ENCODE results near the gene POLR3A. TPM values are rescaled to one million over a fixed set of nuclear protein-coding genes. Genes with fewer than 3 reads are reported as not detected.

POLR3A gene
- total and polyA plus RNA-seq, 2 of the 13 experiments (the other 11 are each of a cell fraction or from before 2014, with no cell fraction given), result 13.6 to 19.2 TPM

DNA sequence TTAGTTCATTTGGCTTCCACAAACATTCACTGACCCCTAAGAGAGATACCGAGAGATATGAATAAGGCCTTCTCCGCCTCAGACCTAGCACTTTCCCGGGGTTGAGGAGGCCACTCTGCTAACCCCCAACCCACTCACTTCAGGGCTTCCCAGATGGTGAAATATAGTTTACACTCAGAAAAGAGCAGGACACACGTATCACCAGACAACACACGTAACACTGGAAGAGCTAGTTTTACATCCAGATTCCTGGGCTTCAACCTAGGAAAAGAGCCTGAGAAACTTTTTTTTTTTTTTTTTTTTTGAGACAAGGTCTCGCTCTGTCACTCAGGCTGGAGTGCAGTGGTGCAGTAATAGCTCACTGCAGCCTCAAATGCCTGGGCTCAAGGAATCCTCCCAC, 87.5 kb downstream of the POLR3A start:
- no TSS peak for BruUV-seq (replicated peaks)
- no peak overlapping the region for H3K9ac ChIP-seq (ENCODE audit: insufficient read depth, low read depth, low read length)
- H3K79me2 ChIP-seq (ENCODE audit: insufficient read depth, low read length), result no peaks in the 10 kb centered on the region
- WGBS (ENCODE audit: low lambda C conversion rate), result 68% methylated on average over 6 of the region's 6 CpGs
- H3K4me3 ChIP-seq (replicated peaks in 1 of 3; ENCODE audit: insufficient read depth in 1 of 3, low read depth in 2 of 3, low read length in 3 of 3), result no peak overlapping the region
- in situ Hi-C loops (cut with HindIII; ENCODE audit: extremely low pct_ligation_motif_present, low pct_unique_long_range_greater_than_20kb), result no loop called here
- no peaks in the 10 kb centered on the region for H3K9me3 ChIP-seq (ENCODE audit: low read length)
- no peaks in the 10 kb centered on the region for H3K36me3 ChIP-seq (replicated peaks in 1 of 2; ENCODE audit: control insufficient read depth in 1 of 2, insufficient read depth in 2 of 2, low read length in 2 of 2)
- H2AFZ ChIP-seq (ENCODE audit: low read length), result no peak overlapping the region
- POLR2A ChIA-PET, result interaction anchor here (0.7 to 2.7 kb wide), 2 partner anchors 15 to 100 kb away, joined by 3 to 14 read pairs; partner anchors contain the start of gene DLG5
- H3K4me2 ChIP-seq (ENCODE audit: low read depth, low read length), result no peak overlapping the region
- H3K27ac ChIP-seq (ENCODE audit: extremely low read length, insufficient read depth, low read length), result no peak overlapping the region
- CTCF ChIA-PET (ENCODE audit: low intra/inter-chr PET ratio, low total read pairs), result no interaction called here
- H3K27me3 ChIP-seq (ENCODE audit: control insufficient read depth in 1 of 2, insufficient read depth in 2 of 2, low read length in 2 of 2), result no peaks in the 10 kb centered on the region; a peak in 2 of 5 replicates
- TF ChIP-seq ZFY (CRISPR knock-in tag; IDR thresholded peaks at IDR 0.05), result no peak
- no peak for TF ChIP-seq ZNF205 (CRISPR knock-in tag; IDR thresholded peaks at IDR 0.05)
- TF ChIP-seq HOXA9 (CRISPR knock-in tag; IDR thresholded peaks at IDR 0.05; ENCODE audit: borderline replicate concordance), result no peak
- no peak for TF ChIP-seq PAWR (CRISPR knock-in tag; IDR thresholded peaks at IDR 0.05; ENCODE audit: borderline replicate concordance)
- no peak for TF ChIP-seq ZNF17 (CRISPR knock-in tag; IDR thresholded peaks at IDR 0.05)
- no peak for TF ChIP-seq GATA4 (IDR thresholded peaks at IDR 0.05; ENCODE audit: borderline replicate concordance, low read depth)
- TF ChIP-seq, protein P1, sequence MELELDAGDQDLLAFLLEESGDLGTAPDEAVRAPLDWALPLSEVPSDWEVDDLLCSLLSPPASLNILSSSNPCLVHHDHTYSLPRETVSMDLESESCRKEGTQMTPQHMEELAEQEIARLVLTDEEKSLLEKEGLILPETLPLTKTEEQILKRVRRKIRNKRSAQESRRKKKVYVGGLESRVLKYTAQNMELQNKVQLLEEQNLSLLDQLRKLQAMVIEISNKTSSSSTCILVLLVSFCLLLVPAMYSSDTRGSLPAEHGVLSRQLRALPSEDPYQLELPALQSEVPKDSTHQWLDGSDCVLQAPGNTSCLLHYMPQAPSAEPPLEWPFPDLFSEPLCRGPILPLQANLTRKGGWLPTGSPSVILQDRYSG (CRISPR knock-in tag; IDR thresholded peaks at IDR 0.05), result no peak
- TF ChIP-seq, protein P2, sequence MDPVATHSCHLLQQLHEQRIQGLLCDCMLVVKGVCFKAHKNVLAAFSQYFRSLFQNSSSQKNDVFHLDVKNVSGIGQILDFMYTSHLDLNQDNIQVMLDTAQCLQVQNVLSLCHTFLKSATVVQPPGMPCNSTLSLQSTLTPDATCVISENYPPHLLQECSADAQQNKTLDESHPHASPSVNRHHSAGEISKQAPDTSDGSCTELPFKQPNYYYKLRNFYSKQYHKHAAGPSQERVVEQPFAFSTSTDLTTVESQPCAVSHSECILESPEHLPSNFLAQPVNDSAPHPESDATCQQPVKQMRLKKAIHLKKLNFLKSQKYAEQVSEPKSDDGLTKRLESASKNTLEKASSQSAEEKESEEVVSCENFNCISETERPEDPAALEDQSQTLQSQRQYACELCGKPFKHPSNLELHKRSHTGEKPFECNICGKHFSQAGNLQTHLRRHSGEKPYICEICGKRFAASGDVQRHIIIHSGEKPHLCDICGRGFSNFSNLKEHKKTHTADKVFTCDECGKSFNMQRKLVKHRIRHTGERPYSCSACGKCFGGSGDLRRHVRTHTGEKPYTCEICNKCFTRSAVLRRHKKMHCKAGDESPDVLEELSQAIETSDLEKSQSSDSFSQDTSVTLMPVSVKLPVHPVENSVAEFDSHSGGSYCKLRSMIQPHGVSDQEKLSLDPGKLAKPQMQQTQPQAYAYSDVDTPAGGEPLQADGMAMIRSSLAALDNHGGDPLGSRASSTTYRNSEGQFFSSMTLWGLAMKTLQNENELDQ (CRISPR knock-in tag; IDR thresholded peaks at IDR 0.05; ENCODE audit: borderline replicate concordance), result no peak
- TF ChIP-seq ZNF296 (CRISPR knock-in tag; conservative IDR thresholded peaks at IDR 0.05), result no peak
- TF ChIP-seq, protein P3, sequence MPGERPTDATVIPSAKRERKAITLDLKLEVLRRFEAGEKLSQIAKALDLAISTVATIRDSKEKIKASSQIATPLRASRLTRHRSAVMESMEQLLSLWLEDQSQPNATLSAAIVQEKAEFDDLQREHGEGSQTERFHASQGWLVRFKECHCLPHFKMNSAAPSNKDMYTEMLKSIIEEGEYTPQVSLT (CRISPR knock-in tag; IDR thresholded peaks at IDR 0.05; ENCODE audit: borderline replicate concordance, low read depth), result no peak
- TF ChIP-seq GZF1 (CRISPR knock-in tag; IDR thresholded peaks at IDR 0.05), result no peak
- TF ChIP-seq CC2D1A (CRISPR knock-in tag; IDR thresholded peaks at IDR 0.05), result no peak
- TF ChIP-seq, protein P4, sequence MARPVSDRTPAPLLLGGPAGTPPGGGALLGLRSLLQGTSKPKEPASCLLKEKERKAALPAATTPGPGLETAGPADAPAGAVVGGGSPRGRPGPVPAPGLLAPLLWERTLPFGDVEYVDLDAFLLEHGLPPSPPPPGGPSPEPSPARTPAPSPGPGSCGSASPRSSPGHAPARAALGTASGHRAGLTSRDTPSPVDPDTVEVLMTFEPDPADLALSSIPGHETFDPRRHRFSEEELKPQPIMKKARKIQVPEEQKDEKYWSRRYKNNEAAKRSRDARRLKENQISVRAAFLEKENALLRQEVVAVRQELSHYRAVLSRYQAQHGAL (CRISPR knock-in tag; IDR thresholded peaks at IDR 0.05; ENCODE audit: not compliant biosample characterization), result no peak
- TF ChIP-seq, protein P5, sequence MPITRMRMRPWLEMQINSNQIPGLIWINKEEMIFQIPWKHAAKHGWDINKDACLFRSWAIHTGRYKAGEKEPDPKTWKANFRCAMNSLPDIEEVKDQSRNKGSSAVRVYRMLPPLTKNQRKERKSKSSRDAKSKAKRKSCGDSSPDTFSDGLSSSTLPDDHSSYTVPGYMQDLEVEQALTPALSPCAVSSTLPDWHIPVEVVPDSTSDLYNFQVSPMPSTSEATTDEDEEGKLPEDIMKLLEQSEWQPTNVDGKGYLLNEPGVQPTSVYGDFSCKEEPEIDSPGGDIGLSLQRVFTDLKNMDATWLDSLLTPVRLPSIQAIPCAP (CRISPR knock-in tag; IDR thresholded peaks at IDR 0.05; ENCODE audit: low read depth), result no peak
- TF ChIP-seq, protein P6, sequence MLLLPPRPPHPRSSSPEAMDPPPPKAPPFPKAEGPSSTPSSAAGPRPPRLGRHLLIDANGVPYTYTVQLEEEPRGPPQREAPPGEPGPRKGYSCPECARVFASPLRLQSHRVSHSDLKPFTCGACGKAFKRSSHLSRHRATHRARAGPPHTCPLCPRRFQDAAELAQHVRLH (CRISPR knock-in tag; IDR thresholded peaks at IDR 0.05; ENCODE audit: borderline replicate concordance, low read depth), result no peak
- TF ChIP-seq CENPX (CRISPR knock-in tag; IDR thresholded peaks at IDR 0.05), result no peak
- no peak for TF ChIP-seq KDM2A (CRISPR knock-in tag; IDR thresholded peaks at IDR 0.05; ENCODE audit: borderline replicate concordance, low read depth)
- TF ChIP-seq, protein P7, sequence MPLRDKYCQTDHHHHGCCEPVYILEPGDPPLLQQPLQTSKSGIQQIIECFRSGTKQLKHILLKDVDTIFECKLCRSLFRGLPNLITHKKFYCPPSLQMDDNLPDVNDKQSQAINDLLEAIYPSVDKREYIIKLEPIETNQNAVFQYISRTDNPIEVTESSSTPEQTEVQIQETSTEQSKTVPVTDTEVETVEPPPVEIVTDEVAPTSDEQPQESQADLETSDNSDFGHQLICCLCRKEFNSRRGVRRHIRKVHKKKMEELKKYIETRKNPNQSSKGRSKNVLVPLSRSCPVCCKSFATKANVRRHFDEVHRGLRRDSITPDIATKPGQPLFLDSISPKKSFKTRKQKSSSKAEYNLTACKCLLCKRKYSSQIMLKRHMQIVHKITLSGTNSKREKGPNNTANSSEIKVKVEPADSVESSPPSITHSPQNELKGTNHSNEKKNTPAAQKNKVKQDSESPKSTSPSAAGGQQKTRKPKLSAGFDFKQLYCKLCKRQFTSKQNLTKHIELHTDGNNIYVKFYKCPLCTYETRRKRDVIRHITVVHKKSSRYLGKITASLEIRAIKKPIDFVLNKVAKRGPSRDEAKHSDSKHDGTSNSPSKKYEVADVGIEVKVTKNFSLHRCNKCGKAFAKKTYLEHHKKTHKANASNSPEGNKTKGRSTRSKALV (CRISPR knock-in tag; IDR thresholded peaks at IDR 0.05), result no peak
- peaks cover 70% of the 10 kb centered on the region for H3K4me1 ChIP-seq (ENCODE audit: insufficient read depth, low read length)
- DNase-seq (ENCODE audit: low spot score), result no peak
- ATAC-seq, result no peak
- no peaks in the 10 kb centered on the region for H4K20me1 ChIP-seq (ENCODE audit: insufficient read depth, low read length)
- intact Hi-C loops (cut with micrococcal nuclease; ENCODE audit: unreplicated experiment), result no loop called here
- no peak for FAIRE-seq
